AG10803 (cell line): ENCODE data around the gene PARD3B.
A peak's percentile ranks its signal among the peaks of the same experiment; 100 is the strongest.

ENCODE experiments used
- DNase-seq: peaks from one replicate; pipeline ENCODE4 v3.0.0; 2010; ENCODE audit warnings: low read depth
- H3K4me3 ChIP-seq: 2 replicates; pipeline ENCODE4 v1.5.1; 2011; ENCODE audit warnings: mild to moderate bottlenecking, low read length, control low read depth
- TF ChIP-seq, protein P1 (sequence below): conservative IDR thresholded peaks from 2 replicates; pipeline ENCODE4 v1.5.1; 2011; ENCODE audit warnings: mild to moderate bottlenecking, low read length, control low read depth, inconsistent platforms

PARD3B gene

DNA sequence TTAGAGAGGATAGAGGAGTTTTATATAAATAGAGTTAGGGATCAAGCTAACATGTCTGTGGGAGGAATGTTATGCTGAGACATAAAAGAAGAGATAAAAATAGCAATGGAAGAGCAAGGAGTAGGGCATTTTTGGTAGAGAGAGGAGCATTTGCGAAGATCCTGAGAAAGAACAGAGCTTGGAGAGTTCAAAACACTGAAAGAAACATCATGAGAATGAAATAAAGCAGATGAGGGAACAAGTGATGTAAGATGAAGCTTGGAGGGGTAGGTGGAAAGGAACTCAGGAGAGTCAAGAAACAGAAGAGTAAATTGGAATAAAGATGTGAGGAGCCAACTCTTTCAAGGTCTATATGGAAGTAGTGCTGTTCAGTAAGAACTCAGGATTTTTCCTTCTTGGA, 308.6 kb downstream of the PARD3B start:
- no peak for DNase-seq
- no peak overlapping the region for H3K4me3 ChIP-seq
- TF ChIP-seq, protein P1, sequence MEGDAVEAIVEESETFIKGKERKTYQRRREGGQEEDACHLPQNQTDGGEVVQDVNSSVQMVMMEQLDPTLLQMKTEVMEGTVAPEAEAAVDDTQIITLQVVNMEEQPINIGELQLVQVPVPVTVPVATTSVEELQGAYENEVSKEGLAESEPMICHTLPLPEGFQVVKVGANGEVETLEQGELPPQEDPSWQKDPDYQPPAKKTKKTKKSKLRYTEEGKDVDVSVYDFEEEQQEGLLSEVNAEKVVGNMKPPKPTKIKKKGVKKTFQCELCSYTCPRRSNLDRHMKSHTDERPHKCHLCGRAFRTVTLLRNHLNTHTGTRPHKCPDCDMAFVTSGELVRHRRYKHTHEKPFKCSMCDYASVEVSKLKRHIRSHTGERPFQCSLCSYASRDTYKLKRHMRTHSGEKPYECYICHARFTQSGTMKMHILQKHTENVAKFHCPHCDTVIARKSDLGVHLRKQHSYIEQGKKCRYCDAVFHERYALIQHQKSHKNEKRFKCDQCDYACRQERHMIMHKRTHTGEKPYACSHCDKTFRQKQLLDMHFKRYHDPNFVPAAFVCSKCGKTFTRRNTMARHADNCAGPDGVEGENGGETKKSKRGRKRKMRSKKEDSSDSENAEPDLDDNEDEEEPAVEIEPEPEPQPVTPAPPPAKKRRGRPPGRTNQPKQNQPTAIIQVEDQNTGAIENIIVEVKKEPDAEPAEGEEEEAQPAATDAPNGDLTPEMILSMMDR, result no peak

DNA sequence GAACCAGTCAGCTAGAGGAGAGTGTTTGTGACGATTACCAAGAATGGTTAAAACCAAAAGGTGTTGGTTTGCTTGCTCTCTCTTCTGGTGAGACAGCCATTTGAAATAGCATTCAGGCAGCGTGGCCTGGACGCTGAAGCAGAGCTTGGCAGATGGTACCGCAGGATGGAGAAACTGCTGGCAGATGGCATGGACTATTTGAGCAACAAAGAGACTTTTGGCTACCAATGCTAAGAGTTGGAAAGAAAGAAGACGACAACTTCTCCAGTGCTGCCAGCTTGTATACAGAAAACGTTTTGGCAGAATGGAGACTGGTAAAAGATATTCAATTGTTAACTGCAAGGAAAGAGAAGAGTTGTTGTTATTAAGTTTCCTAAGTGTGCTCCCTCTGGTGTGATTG, 315.0 kb downstream of the PARD3B start:
- no peak overlapping the region for H3K4me3 ChIP-seq
- DNase-seq, result peak; percentile 63
- TF ChIP-seq, protein P1, result no peak

DNA sequence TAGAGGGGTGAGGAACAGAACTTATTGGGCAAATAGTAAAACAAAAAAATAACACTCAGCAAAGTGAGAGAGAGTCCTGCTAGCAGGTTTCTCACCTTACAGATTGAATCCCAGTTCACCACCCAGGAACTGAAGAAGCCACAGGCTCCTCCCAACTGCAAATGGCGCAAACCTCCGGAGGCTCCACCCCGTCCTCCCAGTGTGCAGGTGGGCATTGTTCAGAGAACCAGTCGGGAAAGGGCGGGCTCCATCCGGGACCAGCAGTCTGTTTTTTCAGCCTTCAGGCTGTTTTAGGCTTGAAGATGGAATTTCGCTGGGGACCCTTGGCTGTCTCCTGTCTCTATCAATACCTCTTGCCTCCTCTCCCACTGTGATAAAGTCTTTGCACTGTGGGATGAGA, 317.5 kb downstream of the PARD3B start:
- DNase-seq, result no peak
- H3K4me3 ChIP-seq, result no peak overlapping the region
- TF ChIP-seq, protein P1, result no peak

DNA sequence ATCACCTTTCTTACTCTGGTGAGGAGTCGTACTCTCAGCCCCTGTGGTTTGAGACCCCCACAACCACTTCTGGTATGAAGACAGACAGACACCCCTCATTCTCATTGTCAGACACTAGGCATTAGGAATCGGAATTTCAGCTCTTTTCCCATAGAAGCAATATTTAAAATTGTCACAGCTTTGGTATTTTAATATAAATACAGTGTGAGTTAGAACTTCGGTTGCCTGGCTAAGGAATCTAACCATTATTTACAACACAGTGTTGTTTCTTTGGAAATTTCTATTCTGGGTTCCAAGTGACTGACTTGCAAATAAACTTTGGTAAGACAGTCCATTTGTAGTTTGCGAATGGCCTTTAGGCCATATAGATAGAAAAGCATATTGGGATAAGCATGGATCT, 318.1 kb downstream of the PARD3B start:
- no peak overlapping the region for H3K4me3 ChIP-seq
- TF ChIP-seq, protein P1, result no peak

DNA sequence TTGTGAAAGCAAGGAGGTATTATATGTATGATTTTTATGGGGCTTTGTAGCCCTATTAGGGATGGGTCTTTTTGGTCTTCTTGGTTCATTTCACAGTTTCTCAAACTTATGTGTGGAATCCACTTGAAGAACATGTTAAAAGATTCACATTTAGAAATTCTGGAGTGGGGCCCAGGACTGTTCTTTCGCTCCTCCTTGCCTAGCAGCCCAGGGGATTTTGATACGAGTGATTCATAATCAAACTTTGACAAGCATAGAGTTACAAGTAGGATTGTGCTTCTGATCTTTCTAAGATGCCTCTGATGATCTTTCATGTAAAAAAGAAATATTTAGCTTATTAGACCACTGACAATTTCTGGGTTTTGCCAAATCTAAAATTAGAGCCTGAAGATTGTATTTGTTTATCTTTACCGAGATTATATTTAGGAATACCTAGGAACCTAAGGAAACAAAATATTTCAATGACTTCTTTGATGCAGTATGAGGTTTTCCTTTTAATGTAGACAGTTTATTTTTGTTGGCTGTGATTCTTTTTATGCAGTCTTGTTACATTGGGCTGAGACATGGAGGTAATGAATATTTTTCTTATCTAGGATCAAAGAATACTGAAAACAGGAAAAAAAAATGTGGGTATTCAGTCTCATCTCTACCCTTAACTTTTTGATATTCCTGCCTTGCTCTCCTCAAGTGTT, 324.0 kb downstream of the PARD3B start:
- peak; percentile 9 for DNase-seq
- TF ChIP-seq, protein P1, result no peak
- no peak overlapping the region for H3K4me3 ChIP-seq

More for the DNA sequence above, 318.1 kb downstream of the PARD3B start:
- no peak for DNase-seq

DNA sequence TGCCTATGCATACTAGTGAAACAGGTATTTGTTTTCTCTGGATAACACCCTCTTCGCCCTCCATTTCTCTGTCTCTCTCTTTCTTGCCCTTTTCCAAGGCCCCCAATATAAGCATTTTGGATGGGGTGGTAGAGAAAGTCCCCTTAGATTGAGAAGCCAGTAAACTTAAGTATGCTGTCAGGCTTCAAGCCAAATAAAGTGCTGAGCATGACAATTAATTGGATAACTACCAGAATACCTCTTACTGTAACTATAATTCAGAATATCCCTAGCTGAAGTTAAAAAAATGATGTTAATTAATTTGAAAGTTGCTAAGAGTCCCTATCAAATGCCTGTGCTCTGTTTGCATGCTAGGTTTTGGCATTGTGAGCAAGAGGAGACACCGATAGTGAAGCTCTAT, 324.8 kb downstream of the PARD3B start:
- TF ChIP-seq, protein P1, result no peak
- H3K4me3 ChIP-seq, result no peak overlapping the region
- no peak for DNase-seq

DNA sequence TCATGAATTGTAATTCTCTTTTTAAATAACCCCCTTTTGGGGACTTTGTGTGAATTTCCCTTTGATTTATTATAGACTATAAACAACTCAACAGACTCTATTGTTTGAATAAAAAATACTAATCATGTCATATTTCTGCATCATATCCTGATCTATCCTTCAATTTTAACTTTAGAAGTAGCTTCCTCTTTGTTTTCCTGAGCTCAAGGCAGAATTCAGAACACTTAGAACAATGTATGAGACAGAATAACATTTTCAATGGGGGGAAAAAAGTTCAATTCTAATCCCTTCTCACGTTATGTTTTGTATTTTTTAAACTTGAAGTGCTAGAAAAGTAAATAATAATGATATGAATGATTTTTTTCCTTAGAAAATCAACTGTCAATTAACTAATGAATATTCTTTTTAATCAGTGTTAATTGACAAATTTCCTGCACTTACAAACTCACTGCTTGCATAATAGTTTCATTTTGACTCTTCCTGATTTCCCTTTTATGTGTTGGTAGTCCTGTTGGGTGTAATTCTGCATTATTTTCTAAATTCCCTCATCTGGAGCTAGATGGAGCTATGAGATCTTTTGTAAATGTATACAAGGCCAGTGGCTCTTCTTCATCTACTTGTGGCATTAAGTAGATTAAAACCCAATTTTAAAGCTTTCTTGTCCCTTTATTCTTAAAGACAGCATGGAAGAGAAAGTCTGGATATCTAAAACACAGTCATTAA, 326.1 kb downstream of the PARD3B start:
- TF ChIP-seq, protein P1, result peak; percentile 61

More for the DNA sequence above, 326.1 kb downstream of the PARD3B start:
- H3K4me3 ChIP-seq, result no peak overlapping the region
- peak; percentile 69 for DNase-seq
